Umbilical cord (tissue), 2 donors: Measurements from ENCODE around the gene ZNF444. TPM values are rescaled to one million over a fixed set of nuclear protein-coding genes. Genes with fewer than 3 reads are reported as not detected.

Source experiments
- DNase-seq: peaks from one replicate; pipeline ENCODE4 v3.0.0-alpha.2; 2015; ENCODE audit warnings: low spot score
- total RNA-seq: library from RNA; depleted of rRNA; stranded (reverse); fragments of >200 nt; gene quantifications from one replicate; pipeline ENCODE4 v1.2.3, GENCODE V29; 2014; ENCODE audit warnings: low replicate concordance; ENCODE audit not compliant: insufficient read depth

ZNF444 gene
- total RNA-seq, 1 donor from 2014 or later = 15.2 TPM

- no peak for DNase-seq
Observed at GRCh38 chr19:56106993-56107392, 34.1 kb upstream of the ZNF444 start.

- DNase-seq = no peak
Observed at GRCh38 chr19:56107626-56108351, 33.3 kb upstream of the ZNF444 start.

GRCh38 chr19:56108447-56109195, 32.5 kb upstream of the ZNF444 start:
- peak; percentile 72 for DNase-seq

- DNase-seq = peak; percentile 59
Observed at GRCh38 chr19:56109226-56109625, 31.9 kb upstream of the ZNF444 start.

GRCh38 chr19:56110515-56111448, 30.3 kb upstream of the ZNF444 start:
- DNase-seq = peak; percentile 59

- no peak for DNase-seq
Observed at GRCh38 chr19:56111601-56112312, 29.3 kb upstream of the ZNF444 start.

GRCh38 chr19:56112313-56112709, 28.8 kb upstream of the ZNF444 start:
- DNase-seq = no peak

GRCh38 chr19:56113074-56113632, 27.9 kb upstream of the ZNF444 start:
- no peak for DNase-seq

GRCh38 chr19:56114051-56114777, 26.9 kb upstream of the ZNF444 start:
- no peak for DNase-seq

- DNase-seq = no peak
Observed at GRCh38 chr19:56114778-56115110, 26.3 kb upstream of the ZNF444 start.

GRCh38 chr19:56115490-56115889, 25.6 kb upstream of the ZNF444 start:
- DNase-seq = no peak

- DNase-seq = no peak
Observed at GRCh38 chr19:56116606-56117005, 24.5 kb upstream of the ZNF444 start.

GRCh38 chr19:56117376-56117884, 23.7 kb upstream of the ZNF444 start:
- DNase-seq = no peak

- DNase-seq = no peak
Observed at GRCh38 chr19:56117889-56118288, 23.2 kb upstream of the ZNF444 start.

GRCh38 chr19:56118666-56119581, 22.2 kb upstream of the ZNF444 start:
- no peak for DNase-seq

GRCh38 chr19:56119582-56119978, 21.5 kb upstream of the ZNF444 start:
- peak; percentile 79 for DNase-seq

- no peak for DNase-seq
Observed at GRCh38 chr19:56120002-56120370, 21.1 kb upstream of the ZNF444 start.

- peak; percentile 71 for DNase-seq
Observed at GRCh38 chr19:56120371-56121179, 20.5 kb upstream of the ZNF444 start.
